ENCODE results near the gene NTRK1. TPM values are rescaled to one million over a fixed set of nuclear protein-coding genes. Genes with fewer than 3 reads are reported as not detected.

NTRK1 gene
- total RNA-seq, 1 donor from 2014 or later, result not detected

DNA sequence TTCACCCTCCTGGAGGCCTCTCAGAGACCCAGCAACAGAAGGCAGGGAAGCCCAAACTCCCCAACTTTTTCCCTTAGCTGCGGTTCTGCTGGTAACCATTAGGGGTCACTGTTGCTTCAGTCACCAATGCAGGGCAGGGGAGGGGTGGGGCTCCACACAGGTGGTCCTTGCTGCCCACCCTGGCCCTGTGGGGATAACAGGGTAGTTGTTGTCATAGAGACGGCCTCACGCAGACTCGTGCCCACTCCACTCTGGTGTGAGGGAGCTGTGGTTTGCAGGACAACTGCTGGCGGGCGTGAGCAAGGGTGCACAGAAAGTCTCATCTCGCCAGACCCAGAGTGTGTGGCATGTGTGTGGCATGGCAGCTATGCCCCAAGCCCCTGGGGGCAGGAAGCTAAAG is 21.7 kb upstream of the NTRK1 start:
- peak in 1 of 2 donors; percentile 44 for DNase-seq (ENCODE audit: low read depth in 2 of 2)

GRCh38 chr1:156839426-156840109 is 21.1 kb upstream of the NTRK1 start:
- DNase-seq (ENCODE audit: low read depth in 2 of 2), result no peak

DNA sequence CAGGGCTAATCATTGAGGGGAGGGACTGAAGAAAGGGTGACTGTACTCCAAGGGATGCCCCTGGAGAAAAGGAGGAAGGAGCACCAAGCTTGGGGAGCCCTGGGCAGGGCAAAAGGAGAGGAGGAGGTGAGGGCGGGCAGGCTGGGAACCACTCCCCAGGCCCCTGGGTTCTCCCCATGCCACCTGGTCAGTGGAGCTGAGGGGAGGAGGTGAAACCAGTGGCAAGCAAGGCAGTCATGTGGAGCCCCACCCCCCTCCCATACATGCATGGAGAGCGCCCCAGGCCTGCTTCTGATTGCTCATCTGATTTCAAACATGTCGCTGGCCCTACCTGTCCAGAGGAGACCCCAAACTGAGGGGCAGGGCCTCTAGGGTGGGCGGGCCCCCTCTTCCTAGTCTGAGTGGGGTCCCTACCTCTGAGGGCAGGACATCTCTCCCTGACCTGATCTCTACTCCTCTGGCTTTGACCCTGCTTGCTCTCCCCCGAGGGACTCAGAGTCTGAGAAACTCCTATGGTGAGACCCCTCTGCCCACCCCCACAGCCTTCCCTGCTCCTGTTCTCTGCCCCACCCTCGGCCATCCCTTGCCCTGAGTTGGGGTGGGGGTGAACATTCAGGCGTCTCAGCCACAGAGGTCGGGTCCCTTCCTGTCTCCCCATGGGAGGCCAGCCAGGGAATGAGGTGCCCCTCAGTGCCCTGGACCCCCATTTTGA is 20.3 kb upstream of the NTRK1 start:
- no peak for DNase-seq (ENCODE audit: low read depth in 2 of 2)

DNA sequence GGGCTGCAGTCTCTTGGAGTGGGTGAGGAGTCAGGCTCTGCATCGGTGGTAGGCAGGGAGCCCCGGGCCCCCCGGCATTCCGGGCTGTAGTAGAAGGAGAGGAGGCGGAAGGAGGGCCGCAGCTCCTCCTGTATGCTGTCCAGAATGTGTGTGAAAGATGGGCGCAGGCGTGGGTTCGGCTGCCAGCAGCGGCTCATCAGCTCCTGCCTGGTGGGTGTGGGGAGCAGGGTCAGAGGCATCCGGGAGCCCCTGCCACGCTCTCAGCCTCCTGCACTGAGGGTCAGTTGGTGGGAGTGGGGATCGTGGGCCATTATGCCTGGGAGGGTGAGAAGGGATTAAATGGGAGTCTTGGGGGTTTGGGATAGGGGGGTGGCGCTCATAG is 19.8 kb upstream of the NTRK1 start:
- DNase-seq (ENCODE audit: low read depth in 2 of 2), result no peak

DNA sequence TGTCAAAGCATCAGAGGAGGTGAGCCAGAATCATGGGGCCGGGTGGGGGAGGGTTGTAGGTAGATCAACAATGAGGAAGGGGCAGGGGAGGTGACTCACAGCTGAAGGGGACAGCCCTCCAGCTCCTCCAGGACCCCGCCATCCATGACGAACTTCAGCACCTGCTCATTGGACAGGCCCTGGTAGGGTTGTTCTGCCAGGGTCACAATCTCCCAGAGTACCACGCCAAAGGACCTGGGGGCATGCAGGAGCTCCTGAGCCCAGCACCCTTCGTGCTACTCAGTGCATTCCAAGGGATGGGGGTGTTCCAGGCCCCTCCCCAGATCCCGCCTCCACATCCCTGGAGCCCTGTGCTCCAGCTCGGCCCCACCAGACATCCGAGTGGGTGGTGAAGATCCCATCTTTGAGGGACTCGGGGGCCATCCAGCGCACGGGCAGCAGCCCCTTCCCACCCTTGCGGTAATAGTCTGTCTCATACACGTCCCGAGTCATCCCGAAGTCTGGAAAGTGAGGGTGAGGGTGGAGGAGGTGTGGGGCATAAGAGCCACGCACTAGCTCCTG is 19.3 kb upstream of the NTRK1 start:
- DNase-seq (ENCODE audit: low read depth in 2 of 2), result no peak

DNA sequence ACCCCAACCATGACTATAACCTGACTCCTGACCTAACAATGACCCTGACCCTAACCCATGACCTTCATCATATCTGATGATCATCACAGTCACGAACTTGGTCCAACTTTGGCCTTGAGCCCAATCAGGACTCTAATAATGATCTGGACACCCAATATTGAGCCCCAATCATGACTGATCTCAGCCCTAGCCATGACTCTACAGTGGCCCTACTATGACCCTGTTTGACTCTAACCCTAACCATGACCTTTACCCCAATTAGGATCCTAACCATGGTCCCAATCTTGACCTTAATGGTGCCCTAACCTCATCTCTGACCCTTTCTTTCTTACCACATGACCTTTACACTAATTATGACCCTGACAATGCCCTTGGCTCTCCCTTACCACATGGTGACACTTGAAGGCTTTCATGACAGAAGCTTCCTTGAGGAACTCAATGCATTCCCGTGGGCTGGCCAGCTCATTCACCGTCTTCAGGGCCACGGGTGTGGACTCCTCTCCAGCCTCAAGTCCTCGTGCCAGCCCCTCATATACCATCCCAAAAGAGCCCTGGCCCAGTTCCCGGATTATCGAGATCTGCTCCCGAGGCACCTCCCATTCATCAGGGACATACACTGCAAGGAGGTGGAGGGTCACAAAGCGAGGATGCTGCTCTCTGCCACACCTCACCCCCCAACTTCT is 17.9 kb upstream of the NTRK1 start:
- no peak for DNase-seq (ENCODE audit: low read depth in 2 of 2)

GRCh38 chr1:156844102-156844501 is 16.6 kb upstream of the NTRK1 start:
- DNase-seq (ENCODE audit: low read depth in 2 of 2), result no peak

DNA sequence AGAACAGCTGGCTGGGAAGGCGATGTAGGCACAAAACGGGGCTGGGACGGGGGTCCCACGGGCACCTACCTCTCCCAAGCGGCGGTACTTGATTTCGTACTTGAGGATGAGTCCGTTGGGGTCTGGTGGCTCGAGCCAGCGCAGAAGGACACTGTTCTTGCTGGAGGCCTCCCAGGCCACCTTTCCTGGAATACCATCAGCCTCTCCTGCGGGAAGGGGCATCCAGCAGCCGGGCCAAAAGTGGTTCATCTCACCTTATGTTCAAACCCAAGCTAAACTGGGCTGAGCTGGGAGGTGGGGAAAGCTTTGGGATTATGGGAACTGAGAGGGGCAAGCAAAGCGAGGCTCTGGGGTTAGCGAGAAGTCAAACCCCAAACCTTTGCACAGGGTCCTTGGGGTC is 16.0 kb upstream of the NTRK1 start:
- no peak for DNase-seq (ENCODE audit: low read depth in 2 of 2)

DNA sequence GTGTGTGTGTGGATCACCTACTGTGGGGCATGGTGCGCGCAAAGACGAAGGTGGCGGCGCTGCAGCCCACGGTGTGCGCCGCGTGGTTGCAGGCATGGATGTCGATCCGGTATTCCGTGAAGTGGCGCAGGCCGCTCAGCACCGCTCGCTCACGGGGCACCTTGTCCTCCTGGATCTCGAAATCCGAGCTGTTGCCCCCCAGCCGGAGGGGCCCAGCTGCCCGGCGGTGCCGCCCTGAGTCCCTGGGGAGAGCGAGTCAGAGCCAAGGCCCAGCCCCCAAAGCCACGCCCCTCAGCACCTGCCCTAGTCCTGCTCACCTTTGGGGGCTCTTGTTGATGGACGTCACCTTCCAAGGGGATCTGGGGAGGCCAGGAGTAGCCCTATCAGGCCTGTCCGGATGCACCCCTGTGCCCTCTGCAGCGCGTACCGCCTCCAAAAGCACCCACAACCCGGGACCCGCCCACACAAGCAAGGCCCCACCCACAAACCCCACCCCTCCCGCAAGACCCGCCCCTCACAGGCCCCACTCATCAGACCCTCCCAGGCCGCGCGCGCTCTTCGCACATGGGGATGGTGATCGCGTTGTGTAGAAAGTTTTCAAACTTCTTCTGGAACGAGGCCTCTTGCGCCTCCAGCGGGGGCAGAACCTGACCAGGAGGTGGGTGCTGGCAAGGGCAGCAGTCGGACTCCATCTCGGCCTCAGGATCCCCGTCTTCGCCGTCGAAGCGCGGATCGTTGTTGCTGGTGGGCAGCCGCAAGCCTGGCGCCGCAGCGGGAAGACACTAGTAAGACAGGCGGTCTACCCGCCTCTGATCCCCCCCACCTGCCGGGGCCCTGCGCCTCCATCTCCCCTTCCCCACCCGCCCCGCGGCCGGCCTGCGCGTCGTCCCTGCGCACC is 15.4 kb upstream of the NTRK1 start:
- DNase-seq (ENCODE audit: low read depth in 2 of 2), result no peak

DNA sequence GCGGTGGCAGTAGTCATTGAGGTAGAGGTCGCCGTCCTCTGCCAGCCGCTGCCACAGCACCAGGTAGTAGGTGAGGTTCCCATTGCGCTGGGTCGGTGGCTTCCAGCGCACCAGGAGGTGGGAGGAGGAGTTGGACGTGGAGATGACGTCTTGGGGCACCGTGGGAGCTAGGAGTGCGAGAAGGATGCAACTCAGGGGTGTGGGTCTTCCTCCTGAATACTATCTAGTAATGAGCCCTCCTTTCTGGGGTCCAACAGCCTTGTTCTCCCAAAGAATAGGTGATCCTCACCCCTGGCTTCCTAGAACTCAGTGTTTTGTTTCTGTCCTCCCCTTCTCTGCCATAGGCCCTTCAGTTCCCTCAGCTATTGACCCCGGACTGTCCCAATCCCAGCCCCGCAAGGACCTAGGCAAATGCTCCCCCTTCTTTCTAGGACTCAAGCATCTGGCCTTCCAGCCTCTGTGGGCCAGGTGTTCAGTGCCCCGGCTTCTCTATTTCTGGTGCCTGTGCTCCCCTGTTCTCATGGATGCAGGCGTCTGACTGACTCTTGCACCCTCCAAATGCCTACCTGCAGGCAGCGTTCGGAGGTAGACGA is 14.6 kb upstream of the NTRK1 start:
- no peak for DNase-seq (ENCODE audit: low read depth in 2 of 2)

- no peak for DNase-seq (ENCODE audit: low read depth in 2 of 2)
These were observed 14.0 kb upstream of the NTRK1 start for GRCh38 chr1:156846643-156847042.

- no peak for DNase-seq (ENCODE audit: low read depth in 2 of 2)
These were observed 12.8 kb upstream of the NTRK1 start for GRCh38 chr1:156847591-156848460.

GRCh38 chr1:156848461-156849150 is 12.1 kb upstream of the NTRK1 start:
- DNase-seq (ENCODE audit: low read depth in 2 of 2), result no peak

DNA sequence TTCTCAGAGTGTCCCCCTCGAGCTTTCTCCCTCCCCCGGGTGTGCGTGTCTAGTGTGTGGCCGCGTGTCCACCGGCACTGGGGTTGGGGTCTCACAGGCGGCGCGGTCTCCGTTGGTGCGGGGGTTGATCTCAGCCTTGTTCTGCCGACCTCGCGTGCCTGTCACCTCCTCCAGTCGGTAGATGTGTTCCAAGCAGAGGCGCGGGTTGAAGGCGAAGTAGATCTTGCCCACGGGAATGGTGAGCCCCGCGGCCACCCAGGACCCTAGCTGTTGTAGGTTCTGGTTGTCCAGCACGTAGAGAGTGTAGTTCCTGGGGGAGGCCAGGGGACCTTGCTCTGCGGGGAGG is 11.5 kb upstream of the NTRK1 start:
- no peak for DNase-seq (ENCODE audit: low read depth in 2 of 2)

DNA sequence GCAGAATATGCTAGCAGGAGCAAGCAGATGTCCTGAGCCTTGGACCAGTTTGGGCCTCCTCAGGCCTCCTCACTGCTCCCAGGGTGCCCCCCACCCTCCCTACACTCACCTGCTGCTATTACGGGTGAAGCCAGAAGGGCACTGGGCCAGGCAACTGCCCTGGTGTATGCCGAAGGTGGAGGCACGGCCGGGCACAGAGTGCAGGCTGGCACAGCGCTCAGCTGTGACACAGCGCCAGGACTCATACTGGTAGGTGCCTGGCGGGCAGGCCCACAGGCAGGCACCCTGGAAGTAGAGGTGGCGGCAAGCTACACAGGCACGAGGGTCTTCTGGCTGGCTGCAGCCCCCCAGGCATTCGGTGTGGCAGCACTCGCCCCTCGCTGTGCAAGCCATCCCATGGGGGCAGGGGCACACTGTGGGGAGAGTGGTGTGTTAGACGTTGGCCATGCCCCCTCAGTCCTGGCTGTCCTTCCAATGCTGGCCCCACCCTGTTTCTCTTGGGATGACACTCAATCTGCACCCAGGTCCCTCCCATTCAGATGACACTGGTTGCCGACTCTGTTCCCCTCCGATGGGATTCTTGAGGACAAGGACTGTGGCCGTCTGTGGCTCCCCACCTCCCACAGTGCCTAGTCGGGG is 8.8 kb upstream of the NTRK1 start:
- no peak for DNase-seq (ENCODE audit: low read depth in 2 of 2)

GRCh38 chr1:156852418-156852874 is 8.2 kb upstream of the NTRK1 start:
- peak; percentile 17 to 76 for DNase-seq (ENCODE audit: low read depth in 2 of 2)

GRCh38 chr1:156853761-156854160 is 6.9 kb upstream of the NTRK1 start:
- DNase-seq (ENCODE audit: low read depth in 2 of 2), result no peak

DNA sequence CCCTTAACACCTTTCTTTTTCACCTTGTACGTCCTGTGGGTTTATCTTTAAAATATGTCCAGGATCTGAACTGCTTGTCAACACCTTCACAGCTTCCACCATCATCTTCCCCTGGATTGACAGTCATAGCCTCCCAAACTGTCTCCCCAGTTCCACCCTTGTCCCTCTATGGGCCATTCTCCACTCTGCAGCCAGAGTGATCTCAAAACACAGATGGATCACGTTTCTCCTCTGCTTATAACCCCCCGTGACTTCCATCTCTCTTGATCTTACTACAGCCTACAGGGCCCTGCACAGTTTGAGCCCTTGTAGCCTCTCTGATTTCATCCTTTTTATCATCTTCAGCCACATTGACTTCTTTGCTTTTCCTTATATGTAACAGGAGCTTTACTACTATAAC is 6.0 kb upstream of the NTRK1 start:
- no peak for DNase-seq (ENCODE audit: low read depth in 2 of 2)

DNA sequence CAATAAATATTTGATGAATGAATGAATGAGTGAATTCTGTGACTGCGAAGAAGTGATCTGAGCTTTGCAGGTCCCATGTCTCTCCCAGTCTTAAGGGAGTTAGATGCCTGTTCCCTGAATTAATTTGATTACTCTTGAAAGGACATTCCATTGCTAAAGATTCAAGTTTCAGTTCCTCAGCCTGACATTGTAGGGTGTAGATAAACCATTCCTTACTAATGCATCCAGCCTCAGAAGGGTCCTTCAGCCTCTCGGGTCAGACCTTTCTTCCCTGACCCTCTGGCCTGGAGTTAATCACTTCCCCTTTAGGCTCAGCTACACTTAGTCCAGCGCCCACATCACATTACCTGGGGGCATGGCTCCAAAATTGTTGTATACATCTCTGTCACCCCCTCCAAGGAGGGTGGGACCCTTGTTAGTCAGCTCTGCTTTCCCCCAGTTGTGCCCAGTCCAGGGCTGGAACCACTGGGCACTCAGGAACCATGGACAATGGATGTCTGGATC is 4.3 kb upstream of the NTRK1 start:
- DNase-seq (ENCODE audit: low read depth in 2 of 2), result no peak
